Kidney tubule cell (primary cell): ENCODE measurements around the gene MMP24.
A peak's percentile ranks its signal among the peaks of the same experiment; 100 is the strongest.

Experiments used
- DNase-seq: peaks from one replicate; pipeline ENCODE4 v3.0.0-alpha.2; 2018; ENCODE audit warnings: low spot score

MMP24 gene

DNA sequence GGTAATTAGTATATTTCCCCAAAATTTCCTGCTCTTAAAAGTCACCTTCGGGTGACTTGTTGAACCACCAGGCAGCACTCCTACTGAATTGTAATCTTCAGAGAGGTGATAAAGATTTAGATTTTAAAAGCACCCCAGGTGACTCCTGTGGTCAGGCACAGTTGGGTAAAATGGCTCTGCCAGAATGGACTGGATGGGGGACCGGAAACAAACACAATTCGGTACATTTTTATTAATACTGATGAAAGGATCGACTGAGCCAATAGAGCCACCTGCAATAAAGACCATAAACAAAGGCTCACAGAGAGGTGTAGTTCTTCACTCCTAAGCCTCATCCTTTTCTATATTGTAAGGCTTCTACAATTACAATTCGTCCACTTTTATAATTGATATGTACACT lies 85.3 kb downstream of the MMP24 start:
- no peak for DNase-seq

DNA sequence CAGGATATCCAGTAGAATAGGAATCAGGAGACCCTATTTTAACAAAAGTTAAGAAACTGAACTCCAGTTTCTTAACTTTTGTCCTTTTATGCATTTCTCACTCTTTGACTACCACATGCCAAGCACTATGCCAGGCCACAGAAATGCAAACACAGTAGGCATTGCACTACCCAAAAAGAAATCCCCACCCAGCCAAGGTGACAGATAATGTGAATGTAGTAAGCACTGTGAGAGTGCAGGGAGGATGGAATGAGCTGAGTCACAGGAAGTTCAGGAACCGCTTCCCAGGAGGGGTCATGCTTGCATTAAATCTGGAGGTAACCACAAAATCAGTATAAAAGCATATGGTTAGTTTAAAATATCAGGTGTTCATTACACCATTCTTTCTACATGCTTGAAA lies 85.8 kb downstream of the MMP24 start:
- DNase-seq: peak; percentile 92

DNA sequence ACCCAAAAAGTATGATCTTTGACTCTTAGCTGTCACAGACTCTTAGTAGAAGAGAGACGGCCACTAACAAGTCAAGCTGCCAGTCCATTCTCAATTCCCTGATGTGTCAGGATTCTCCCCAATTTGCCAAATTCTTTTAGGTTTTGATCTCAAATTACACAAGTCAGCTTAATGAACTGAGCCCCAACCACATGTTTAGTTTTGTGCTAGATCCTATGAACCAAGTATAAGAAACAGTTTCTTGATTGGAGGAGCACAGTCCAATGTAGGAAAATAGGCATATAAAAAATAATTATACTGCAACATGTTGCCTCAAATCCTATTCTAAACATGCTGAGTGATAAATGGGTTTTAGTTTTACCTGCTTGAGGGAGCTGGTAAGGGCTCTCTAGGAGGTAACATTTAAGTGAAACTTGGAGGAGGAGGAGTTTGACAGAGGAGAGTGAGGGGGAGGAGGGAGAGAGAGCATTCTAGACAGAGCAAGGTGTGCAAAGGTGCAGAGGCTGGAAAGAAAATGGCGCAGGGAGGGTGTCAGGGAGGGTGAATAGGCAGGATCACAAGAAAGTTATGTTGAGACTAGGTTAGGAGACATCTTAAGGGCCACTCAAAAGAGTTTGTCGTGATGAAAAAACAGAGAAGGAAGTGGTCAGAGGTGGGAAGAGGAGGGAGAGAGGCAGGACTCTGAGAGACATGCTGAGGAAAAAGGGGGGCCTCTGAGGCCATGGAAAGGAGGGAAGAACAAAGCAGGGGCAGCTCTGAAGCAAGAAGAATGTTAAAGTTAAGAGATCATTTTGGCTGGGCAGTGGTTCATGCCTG lies 88.5 kb downstream of the MMP24 start:
- no peak for DNase-seq

- DNase-seq: peak; percentile 50
These were observed 89.1 kb downstream of the MMP24 start for GRCh38 chr20:35315632-35316020.

DNA sequence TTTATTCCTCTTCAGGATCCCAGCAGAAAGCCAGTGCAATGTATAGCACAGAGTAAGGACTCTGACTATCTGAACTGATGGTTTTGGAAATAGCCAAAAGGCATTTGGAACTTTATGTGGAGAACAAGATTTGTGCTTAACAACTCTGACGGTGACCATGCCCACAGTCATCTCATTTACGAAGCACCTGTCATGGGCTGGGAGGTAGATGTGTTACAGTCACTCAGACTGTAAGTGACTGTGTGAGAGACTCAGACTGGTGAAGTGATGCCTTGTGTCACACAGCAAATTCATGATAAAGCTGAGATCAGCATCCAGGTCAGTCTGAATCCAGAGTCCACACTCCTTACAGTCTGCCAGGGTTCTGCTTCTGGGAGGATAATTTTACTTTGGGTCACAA lies 89.6 kb downstream of the MMP24 start:
- DNase-seq: peak; percentile 41

DNA sequence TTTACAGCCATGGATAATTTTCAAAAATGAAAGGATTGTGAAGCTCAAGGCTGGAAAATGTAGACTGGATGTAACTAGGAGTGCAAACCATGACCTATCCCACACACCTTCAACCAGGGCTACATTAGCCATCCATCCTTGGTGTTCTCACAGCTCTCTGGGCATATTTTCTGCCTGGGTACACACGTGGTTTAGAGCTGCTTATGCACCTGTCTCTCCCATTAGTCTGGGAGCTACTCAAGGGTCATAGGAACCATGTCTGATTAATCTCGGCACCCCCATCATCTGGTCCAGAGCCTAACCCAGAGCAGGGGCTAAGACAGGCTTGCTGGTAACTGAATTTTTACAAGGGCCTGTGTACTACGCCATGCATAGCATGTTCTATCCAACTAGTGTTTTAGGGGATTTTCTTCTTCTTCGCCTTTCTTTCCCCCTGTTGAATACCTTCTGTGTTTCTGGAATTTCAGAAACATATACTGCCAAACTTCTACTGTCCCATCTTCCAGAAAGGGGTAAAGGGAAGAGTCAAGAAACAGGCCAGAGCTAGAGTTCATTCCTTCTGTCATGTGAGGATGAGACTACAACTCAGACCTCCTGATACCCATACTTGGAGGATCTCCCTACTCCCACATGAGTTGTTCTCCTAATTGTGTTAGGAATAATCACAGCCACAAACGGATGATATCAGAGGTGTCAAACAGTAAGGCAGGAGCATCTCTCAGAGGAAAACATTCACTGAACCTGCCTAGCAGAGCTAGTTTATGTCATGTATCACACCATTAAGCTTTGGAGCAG lies 91.1 kb downstream of the MMP24 start:
- DNase-seq: peak; percentile 66

- DNase-seq: peak; percentile 100
These were observed 92.1 kb downstream of the MMP24 start for GRCh38 chr20:35318502-35319157.

GRCh38 chr20:35319192-35319870 lies 92.8 kb downstream of the MMP24 start:
- DNase-seq: peak; percentile 91

DNA sequence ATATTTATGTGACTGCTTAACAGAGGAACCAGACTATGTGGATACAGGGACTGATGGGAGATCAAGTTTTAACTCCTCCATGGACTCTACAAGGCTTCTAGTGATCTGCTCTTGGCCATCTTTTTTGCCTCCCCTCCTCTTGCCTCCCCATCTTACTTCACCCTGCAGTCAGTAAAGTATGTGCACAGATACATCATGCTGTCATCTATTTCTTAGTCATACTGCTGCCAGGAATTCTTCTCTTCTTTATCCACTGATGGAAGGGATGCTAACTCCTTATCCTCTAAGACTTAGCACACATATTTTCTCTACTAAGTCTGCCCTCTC lies 93.3 kb downstream of the MMP24 start:
- DNase-seq: peak; percentile 87

GRCh38 chr20:35320396-35321126 lies 94.1 kb downstream of the MMP24 start:
- peak; percentile 98 for DNase-seq

GRCh38 chr20:35325401-35325800 lies 98.9 kb downstream of the MMP24 start:
- no peak for DNase-seq

GRCh38 chr20:35326021-35326739 lies 99.7 kb downstream of the MMP24 start:
- DNase-seq: no peak
